GM19193 (cell line): ENCODE results near the gene HNRNPU.

Experiments used
- POLR2A ChIP-seq: IDR thresholded peaks from 4 replicates; pipeline ENCODE4 v1.6.1; 2011; ENCODE audit not compliant: insufficient read depth, insufficient read length; ENCODE audit errors: extremely low read depth

Gene HNRNPU

GRCh38 chr1:244868484-244869363, 4.4 kb upstream of the HNRNPU start:
- TF ChIP-seq POLR2A: no peak

GRCh38 chr1:244866355-244866754, 2.0 kb upstream of the HNRNPU start:
- no peak for TF ChIP-seq POLR2A

DNA sequence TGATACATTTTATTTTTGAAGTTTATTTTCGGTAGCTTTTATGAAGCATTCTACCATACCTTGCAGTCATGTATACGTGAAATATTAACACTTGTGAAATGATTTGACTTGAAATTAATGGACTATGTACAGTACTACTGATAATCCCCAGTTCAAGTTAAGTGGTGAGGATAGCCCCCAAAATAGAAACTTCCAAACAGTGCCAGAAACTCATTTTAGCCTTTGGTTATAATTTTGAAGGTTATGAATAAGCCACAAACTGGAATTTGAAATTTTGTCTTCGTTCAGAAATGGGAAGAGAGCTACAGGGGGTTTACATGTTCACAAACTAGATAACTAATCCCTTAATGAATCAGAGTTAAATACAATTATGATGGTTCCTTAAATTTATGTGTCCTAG, 1.5 kb upstream of the HNRNPU start:
- TF ChIP-seq POLR2A: no peak

GRCh38 chr1:244865028-244865371, 657 bp upstream of the HNRNPU start:
- TF ChIP-seq POLR2A: no peak

DNA sequence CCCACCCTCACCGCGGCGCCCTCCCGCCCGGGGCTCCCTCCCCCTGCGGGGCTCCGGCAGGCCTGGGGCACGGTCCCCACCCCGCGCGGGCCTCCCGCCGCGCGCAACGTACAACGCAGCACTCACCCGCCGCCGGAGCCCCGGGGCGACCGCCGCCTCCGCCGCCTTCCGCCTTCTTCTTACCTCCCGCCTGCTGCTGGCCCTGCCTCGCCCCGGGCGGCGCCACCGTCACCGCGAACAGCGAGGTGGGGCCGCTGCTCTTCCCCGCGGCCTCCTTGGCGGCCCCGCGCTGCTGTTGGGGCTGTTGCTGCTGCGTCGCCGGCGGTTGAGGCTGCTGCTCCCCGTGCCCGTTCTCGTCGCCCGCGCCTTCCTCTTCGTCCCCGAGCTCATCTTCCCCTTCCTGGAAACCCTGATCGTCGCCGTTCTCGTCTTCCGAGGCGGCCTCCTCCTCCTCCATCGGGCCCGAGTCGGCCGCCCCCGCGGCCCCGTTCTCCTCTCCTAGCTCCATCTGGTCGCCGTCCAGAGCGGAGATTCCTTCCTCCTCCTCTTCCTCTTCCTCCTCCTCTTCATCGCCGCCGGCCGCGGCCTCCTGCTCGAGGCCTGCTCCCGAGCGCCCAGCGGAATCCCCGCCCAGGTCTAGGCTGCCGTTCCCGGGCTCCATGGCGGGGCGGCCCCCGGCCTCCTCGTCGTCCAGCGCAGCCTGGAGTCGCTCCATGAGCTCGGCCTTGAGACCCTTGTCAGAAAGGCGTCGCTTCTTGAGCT, 671 bp downstream of the HNRNPU start:
- TF ChIP-seq POLR2A: peak; percentile 55

DNA sequence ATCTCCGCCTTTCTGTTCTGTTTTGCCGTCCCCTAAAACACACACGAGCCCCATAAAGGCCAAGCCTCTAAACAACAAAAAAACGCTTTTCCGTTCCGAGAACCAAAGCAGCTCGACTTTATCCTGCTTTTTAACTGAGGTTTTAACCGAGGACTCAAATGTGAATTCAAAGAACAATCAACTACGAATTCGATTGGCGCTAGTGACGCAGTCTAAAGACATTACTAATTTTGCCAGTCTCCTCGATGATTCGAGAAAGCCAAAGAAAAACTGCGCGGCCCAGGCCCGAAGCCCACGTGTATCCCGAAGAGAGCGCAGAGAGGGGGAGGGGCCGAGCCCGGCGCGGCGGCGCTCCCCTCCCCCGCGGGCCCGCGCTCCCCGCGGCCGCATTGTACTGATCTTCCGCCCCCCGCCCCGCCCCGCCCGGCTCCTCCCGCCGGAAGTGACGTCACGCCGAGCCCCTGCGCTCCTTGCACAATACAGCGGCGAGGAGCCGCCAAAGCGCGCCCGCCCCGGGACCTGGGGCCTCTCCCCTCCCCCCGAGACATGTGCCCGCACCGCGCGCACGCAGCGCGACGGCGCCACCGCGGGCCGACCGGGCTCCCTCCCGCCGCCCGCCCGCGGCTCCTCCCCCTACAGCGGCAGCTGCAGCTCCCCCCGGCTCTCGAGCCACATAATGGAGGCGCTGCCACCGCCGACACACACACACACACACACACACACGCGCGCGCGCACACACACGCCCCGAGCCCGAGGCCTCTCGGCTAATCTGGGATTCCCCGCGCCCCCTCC, 1.4 kb downstream of the HNRNPU start:
- peak; percentile 70 for TF ChIP-seq POLR2A

GRCh38 chr1:244862354-244862698, 2.0 kb downstream of the HNRNPU start:
- no peak for TF ChIP-seq POLR2A

DNA sequence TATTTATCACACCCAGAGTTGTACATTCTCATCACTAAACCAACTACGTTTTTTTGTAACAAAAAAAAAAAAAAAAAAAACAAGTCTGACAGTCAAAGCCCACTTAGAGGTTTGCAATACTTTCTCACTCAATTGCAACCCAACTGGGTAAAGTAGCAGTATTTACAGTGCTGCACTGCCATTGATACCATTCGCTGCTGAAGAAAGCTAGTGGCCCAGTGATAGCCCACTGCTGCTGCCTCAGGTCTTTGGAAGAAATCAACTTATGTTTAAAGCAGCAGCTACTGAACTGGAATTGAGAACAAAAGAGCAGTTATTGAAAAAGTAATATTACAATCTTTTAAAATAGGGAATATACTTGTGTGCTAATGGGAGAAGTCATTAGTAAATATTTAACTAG, 2.7 kb downstream of the HNRNPU start:
- no peak for TF ChIP-seq POLR2A

- no peak for TF ChIP-seq POLR2A
These were observed 3.3 kb downstream of the HNRNPU start for GRCh38 chr1:244860914-244861610.

- no peak for TF ChIP-seq POLR2A
These were observed 4.3 kb downstream of the HNRNPU start for GRCh38 chr1:244860078-244860477.

DNA sequence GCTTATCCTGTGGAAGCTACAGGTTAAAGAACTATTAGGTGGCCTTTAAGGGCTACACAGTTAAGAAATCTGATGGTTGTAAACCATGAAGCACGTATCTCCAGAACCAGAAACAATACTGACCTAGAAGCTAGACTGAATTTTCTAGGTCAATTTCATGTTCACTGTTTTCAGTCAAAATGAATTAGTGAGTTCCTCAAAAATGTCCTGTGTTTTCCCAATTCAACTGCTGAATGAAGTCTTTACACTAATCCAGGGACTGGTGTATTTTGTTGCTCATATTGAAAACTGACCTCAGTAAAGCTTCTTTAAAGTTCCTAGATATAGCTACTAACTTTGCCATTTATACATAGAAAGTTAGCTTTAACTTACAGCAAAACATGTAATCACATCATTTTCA, 6.0 kb downstream of the HNRNPU start:
- TF ChIP-seq POLR2A: no peak

DNA sequence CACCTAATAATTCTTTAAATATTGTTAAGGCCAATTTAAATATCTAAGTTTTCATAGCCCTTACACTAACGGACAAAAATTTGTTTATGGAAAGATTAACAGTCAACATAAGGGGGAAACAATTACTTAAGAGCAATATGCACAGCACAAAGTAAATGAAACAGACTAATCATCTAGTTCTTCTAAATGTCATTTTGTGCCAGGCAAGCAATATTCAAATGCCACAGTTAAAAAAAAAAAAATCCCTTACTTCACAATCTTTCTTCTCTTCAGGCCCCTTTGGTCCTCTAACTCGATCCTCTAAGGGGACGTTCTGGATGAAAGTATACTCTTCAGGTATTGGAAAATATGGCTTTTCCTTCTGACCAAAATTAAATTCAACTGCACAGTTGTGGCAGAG, 6.6 kb downstream of the HNRNPU start:
- no peak for TF ChIP-seq POLR2A

- no peak for TF ChIP-seq POLR2A
These were observed 9.3 kb downstream of the HNRNPU start for GRCh38 chr1:244854865-244855578.

DNA sequence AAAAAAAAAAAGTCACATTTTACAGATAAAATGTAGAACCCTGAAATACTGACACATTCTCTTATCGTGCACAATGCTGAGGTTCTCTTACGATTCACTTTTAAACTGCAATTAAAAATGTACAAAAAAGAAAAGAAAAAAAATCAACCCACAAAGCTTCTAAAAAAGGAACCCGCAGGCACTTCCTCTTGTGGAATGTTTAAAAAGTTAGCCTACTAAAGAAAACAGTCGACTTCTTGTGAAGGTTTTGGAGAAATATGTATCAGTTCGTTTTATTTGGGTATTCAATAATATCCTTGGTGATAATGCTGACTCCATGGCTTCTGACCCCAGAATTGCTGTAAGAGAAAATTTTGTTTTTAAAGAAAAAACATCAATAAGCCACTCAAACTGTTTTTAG, 10.2 kb downstream of the HNRNPU start:
- TF ChIP-seq POLR2A: no peak
